ENCODE measurements around the gene SAFB2.

- TF ChIP-seq POLR2AphosphoS5 (IDR thresholded peaks at IDR 0.05) (no peak), POLR2A (IDR thresholded peaks at IDR 0.05) (no peak), EP300 (IDR thresholded peaks at IDR 0.05; ENCODE audit: low read depth) (no peak)
- TF ChIP-seq, protein P1, sequence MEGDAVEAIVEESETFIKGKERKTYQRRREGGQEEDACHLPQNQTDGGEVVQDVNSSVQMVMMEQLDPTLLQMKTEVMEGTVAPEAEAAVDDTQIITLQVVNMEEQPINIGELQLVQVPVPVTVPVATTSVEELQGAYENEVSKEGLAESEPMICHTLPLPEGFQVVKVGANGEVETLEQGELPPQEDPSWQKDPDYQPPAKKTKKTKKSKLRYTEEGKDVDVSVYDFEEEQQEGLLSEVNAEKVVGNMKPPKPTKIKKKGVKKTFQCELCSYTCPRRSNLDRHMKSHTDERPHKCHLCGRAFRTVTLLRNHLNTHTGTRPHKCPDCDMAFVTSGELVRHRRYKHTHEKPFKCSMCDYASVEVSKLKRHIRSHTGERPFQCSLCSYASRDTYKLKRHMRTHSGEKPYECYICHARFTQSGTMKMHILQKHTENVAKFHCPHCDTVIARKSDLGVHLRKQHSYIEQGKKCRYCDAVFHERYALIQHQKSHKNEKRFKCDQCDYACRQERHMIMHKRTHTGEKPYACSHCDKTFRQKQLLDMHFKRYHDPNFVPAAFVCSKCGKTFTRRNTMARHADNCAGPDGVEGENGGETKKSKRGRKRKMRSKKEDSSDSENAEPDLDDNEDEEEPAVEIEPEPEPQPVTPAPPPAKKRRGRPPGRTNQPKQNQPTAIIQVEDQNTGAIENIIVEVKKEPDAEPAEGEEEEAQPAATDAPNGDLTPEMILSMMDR (IDR thresholded peaks at IDR 0.05): no peak
Measured at GRCh38 chr19:5635427-5635826, 12.9 kb upstream of the SAFB2 start.
